Neural cell (in vitro differentiated cells): ENCODE data around the gene C1QTNF1.

Experiments
- EP300 ChIP-seq: fragments of 450-650 bp; conservative IDR thresholded peaks from 2 replicates; pipeline ENCODE4 v1.6.1; 2014; ENCODE audit warnings: antibody characterized with exemption, mild to moderate bottlenecking, moderate library complexity; ENCODE audit not compliant: poor library complexity, severe bottlenecking
- EZH2 ChIP-seq: fragments of 200-600, 300-800 bp; shearing (Covaris generic), sonication (generic); IDR thresholded peaks from 2 replicates; pipeline ENCODE4 v1.6.1; 2014; ENCODE audit warnings: antibody characterized with exemption, low read length, borderline replicate concordance, mild to moderate bottlenecking; ENCODE audit not compliant: insufficient read depth, poor library complexity, severe bottlenecking
- MXI1 ChIP-seq: fragments of 450-650 bp; conservative IDR thresholded peaks from 2 replicates; pipeline ENCODE4 v1.6.1; 2014; ENCODE audit warnings: antibody characterized with exemption, mild to moderate bottlenecking; ENCODE audit not compliant: poor library complexity, severe bottlenecking
- POLR2AphosphoS5 ChIP-seq: IDR thresholded peaks from 2 replicates; pipeline ENCODE4 v1.6.1; 2012
- RAD21 ChIP-seq: fragments of 450-650 bp; conservative IDR thresholded peaks from 2 replicates; pipeline ENCODE4 v1.6.1; 2014; ENCODE audit warnings: antibody characterized with exemption, mild to moderate bottlenecking, moderate library complexity
- SMC3 ChIP-seq: fragments of 450-650 bp; conservative IDR thresholded peaks from 2 replicates; pipeline ENCODE4 v1.6.1; 2014; ENCODE audit warnings: antibody characterized with exemption, mild to moderate bottlenecking, moderate library complexity; ENCODE audit not compliant: poor library complexity
- TF ChIP-seq, protein P1 (sequence below): fragments of 450-650 bp; IDR thresholded peaks from 2 replicates; pipeline ENCODE4 v1.5.1; 2014; ENCODE audit warnings: antibody characterized with exemption, mild to moderate bottlenecking, moderate library complexity; ENCODE audit not compliant: poor library complexity, severe bottlenecking
- TF ChIP-seq, protein P2 (sequence below): IDR thresholded peaks from 2 replicates; pipeline ENCODE4 v1.6.1; 2012; ENCODE audit warnings: borderline replicate concordance

DNA sequence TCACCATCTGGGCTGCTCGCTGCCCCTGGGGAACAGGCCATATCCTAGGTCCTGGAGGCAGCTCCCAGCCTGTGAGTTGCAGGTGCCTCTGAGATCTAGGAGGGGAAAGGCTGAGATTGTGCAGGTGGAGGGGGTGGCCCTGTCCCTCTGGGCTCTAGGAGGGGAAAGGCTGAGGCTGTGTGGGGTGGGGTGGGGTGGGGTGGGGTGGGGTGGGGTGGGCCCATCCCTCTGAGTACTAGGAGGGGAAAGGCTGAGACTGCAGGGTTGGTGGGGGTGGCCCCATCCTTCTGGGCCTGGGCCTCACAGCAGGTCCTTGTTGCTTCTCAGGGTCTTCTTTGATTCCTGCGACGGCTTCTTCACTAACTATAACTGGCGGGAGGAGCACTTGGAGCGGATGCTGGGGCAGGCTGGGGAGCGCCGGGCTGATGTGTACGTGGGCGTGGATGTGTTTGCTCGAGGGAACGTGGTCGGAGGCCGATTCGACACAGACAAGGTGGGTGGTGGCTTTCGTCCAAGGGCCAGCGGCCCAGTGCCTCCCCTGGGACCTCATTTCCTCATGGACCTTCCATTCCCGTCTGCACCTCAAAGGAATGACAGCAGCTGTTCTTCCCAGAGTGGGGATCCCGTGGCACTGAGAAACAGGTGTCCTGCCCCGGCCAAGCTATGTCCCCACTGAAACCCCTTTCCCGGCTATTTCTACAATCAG is 57.8 kb downstream of the C1QTNF1 start:
- TF ChIP-seq, protein P1, sequence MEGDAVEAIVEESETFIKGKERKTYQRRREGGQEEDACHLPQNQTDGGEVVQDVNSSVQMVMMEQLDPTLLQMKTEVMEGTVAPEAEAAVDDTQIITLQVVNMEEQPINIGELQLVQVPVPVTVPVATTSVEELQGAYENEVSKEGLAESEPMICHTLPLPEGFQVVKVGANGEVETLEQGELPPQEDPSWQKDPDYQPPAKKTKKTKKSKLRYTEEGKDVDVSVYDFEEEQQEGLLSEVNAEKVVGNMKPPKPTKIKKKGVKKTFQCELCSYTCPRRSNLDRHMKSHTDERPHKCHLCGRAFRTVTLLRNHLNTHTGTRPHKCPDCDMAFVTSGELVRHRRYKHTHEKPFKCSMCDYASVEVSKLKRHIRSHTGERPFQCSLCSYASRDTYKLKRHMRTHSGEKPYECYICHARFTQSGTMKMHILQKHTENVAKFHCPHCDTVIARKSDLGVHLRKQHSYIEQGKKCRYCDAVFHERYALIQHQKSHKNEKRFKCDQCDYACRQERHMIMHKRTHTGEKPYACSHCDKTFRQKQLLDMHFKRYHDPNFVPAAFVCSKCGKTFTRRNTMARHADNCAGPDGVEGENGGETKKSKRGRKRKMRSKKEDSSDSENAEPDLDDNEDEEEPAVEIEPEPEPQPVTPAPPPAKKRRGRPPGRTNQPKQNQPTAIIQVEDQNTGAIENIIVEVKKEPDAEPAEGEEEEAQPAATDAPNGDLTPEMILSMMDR: no peak
- TF ChIP-seq EP300 (no peak), MXI1 (no peak), POLR2AphosphoS5 (no peak), RAD21 (no peak), EZH2 (no peak), SMC3 (no peak)
- TF ChIP-seq, protein P2, sequence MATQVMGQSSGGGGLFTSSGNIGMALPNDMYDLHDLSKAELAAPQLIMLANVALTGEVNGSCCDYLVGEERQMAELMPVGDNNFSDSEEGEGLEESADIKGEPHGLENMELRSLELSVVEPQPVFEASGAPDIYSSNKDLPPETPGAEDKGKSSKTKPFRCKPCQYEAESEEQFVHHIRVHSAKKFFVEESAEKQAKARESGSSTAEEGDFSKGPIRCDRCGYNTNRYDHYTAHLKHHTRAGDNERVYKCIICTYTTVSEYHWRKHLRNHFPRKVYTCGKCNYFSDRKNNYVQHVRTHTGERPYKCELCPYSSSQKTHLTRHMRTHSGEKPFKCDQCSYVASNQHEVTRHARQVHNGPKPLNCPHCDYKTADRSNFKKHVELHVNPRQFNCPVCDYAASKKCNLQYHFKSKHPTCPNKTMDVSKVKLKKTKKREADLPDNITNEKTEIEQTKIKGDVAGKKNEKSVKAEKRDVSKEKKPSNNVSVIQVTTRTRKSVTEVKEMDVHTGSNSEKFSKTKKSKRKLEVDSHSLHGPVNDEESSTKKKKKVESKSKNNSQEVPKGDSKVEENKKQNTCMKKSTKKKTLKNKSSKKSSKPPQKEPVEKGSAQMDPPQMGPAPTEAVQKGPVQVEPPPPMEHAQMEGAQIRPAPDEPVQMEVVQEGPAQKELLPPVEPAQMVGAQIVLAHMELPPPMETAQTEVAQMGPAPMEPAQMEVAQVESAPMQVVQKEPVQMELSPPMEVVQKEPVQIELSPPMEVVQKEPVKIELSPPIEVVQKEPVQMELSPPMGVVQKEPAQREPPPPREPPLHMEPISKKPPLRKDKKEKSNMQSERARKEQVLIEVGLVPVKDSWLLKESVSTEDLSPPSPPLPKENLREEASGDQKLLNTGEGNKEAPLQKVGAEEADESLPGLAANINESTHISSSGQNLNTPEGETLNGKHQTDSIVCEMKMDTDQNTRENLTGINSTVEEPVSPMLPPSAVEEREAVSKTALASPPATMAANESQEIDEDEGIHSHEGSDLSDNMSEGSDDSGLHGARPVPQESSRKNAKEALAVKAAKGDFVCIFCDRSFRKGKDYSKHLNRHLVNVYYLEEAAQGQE: no peak
